ENCODE data around the gene IQCF5. TPM values are rescaled to one million over a fixed set of nuclear protein-coding genes. Genes with fewer than 3 reads are reported as not detected.

IQCF5 gene
- total RNA-seq, 1 donor from 2014 or later = not detected

GRCh38 chr3:51828297-51828696, 47.1 kb downstream of the IQCF5 start:
- H3K36me3 ChIP-seq = no peaks in the 10 kb centered on the region
- DNase-seq (ENCODE audit: low spot score in 2 of 2) = no peak
- H3K9me3 ChIP-seq = no peaks in the 10 kb centered on the region
- no peak overlapping the region for H3K27ac ChIP-seq
- no peaks in the 10 kb centered on the region for H3K27me3 ChIP-seq
- no peak for TF ChIP-seq CTCF (IDR thresholded peaks at IDR 0.05)
- H3K4me1 ChIP-seq = no peaks in the 10 kb centered on the region
- H3K4me3 ChIP-seq = no peak overlapping the region
- intact Hi-C loops (cut with DNase I) = no loop called here

Other genes starting within 250 kb of the IQCF5 start
- 69.1 TPM for gene TEX264, start 204.3 kb downstream of the IQCF5 start, total RNA-seq
- not detected for gene GRM2, start 168.5 kb downstream of the IQCF5 start, total RNA-seq
- gene IQCF6, start 96.4 kb downstream of the IQCF5 start, total RNA-seq = not detected
- gene IQCF2, start 14.0 kb downstream of the IQCF5 start, total RNA-seq = not detected
- gene IQCF1, start 27.8 kb upstream of the IQCF5 start, total RNA-seq = not detected
- 15.4 TPM for gene RRP9, start 66.3 kb upstream of the IQCF5 start, total RNA-seq
- gene PARP3, start 66.8 kb upstream of the IQCF5 start, total RNA-seq = 29.5 TPM
- not detected for gene GPR62, start 79.8 kb upstream of the IQCF5 start, total RNA-seq
- gene PCBP4, start 91.9 kb upstream of the IQCF5 start, total RNA-seq = 256 TPM
- 46.1 TPM for gene ABHD14B, start 98.4 kb upstream of the IQCF5 start, total RNA-seq
- 37.4 TPM for gene ABHD14A, start 99.5 kb upstream of the IQCF5 start, total RNA-seq
- gene ACY1, start 107.9 kb upstream of the IQCF5 start, total RNA-seq = 94.0 TPM
- 1,224 TPM for gene RPL29, start 120.3 kb upstream of the IQCF5 start, total RNA-seq
- 76.5 TPM for gene DUSP7, start 181.0 kb upstream of the IQCF5 start, total RNA-seq